HG02840 (cell line): ENCODE results near the gene PROSER1.
"Not testable (repeated sequence)": the region's sequence is repeated elsewhere in the genome, so short reads cannot be mapped to it uniquely, and the experiment has no call there.

Experiments used
- ATAC-seq: cut with Tn5 transposase; IDR thresholded peaks from one replicate; pipeline ENCODE4 v1.9.1; 2021; ENCODE audit warnings: mild to moderate bottlenecking, moderate library complexity, moderate number of reproducible peaks; ENCODE audit not compliant: unreplicated experiment, low FRiP score

The PROSER1 gene

DNA sequence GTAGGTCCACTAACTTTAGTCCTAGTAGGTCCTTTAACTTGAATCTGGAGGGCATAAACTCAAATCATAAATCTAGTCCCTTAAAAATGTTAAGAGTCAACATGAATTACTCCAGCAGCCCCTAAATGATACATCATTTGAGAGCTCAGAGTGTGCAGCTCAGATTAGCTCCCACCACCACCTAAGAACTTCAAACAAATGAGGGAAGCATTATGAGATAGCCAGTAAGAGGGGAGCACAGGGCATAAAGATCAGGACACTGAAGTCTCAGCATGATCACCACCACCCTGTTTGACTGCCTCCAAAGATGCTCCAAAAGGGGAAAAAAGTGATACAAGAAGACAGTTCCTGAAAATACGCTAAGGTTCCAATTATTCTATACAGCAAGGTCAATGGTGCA lies 5.7 kb downstream of the PROSER1 start:
- ATAC-seq: no peak

DNA sequence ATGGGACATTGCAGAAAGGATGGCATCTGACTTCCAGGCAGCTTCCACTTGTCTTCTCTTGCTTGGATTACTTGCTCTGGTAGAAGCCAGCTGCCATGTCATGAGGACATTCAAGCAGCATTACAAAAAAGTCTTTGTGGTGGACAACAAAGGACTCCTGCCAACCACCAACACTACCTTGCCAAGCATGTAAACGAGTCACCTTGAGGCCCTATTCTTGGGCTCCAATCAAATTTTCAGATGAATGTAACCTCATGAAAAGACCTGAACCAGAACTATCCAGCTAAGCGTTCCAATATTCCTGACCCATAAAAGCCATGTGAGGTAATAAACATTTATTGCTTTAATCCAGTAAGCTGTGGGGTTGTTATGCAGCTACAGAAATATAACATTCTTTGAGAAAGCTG lies 12.5 kb downstream of the PROSER1 start:
- no peak for ATAC-seq

DNA sequence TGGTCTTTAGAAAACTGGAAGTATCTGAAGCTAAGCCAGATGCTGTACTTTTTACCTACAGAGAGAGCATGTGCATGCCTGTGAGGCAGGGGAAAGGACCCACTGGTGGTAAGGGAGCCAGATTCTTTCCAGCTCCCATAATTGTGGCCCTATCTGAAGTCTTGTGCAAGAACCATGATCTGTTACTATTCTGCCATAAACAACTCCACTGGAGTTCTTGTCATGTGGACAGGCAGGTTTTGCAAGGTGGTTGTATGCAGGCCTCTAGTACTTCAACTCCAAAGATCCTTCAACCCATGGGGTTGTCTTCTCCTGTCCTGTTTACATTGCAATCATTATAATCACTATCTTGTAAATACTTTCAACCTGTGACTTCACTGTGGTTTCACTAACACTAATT lies 14.1 kb downstream of the PROSER1 start:
- no peak for ATAC-seq

DNA sequence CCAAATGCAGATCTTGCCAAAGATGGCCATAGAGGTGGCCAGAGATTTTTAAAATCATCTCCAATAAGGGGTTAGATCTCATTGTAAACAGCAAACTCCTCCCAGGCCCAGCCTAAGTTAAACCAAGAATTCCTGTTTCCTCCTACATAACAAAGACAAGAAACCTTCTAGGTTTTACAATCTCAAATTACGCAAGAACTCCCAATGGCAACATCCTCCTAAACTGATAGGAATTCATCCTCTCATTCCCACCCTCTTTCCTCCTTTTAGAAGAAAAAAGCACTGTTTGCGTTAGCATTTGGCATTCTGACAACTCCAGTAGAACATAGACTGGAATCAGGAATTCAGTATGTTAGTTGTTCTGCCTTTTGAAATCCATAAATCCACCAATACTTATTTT lies 14.6 kb downstream of the PROSER1 start:
- ATAC-seq: no peak

DNA sequence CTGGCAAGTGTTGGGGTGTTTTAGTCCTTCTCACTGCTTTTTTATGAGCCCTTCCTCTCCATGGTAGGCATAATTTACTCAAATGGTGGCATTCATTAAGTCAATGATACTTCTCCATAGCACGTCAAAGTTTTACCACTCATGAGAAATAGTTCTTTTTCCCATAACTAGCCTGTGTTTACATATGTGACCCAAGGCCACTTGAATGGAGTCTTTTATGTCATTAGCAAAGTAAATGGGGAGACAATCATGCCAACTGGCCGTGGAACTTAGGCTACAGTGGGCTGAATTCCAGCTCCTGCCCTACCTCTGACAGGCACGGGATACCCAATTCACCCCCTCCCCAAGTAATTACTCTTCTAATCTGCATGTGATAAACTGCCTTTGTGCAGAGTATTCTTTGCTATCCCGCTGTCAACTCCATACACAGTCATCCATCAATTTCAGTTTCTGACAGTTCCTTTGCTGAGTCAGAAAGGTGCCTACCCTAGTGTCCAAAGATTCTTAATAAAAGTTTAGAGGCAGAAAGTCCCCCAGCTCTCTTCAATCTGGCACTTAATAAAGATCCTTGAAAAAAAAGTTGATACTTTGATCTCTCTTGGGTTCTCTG lies 16.9 kb downstream of the PROSER1 start:
- ATAC-seq: no peak

DNA sequence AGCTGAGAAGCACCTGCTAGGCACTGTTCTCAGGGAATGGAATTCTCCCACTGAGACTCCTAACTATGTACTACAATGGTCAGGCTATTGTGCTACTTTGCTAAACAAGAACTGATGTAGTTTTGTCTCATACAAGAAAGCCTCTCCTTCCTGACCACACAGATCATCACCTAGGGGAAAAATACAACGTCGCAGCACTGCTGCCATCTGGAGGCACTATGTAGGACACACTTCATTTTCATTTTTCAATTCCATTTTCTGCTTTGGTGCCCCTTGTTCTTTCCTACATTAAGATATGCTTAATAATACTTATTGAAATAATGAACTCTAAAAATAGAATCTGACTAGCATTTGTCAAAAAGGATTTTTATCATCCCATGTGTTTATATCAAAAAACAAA lies 21.1 kb downstream of the PROSER1 start:
- peak; percentile 67 for ATAC-seq

DNA sequence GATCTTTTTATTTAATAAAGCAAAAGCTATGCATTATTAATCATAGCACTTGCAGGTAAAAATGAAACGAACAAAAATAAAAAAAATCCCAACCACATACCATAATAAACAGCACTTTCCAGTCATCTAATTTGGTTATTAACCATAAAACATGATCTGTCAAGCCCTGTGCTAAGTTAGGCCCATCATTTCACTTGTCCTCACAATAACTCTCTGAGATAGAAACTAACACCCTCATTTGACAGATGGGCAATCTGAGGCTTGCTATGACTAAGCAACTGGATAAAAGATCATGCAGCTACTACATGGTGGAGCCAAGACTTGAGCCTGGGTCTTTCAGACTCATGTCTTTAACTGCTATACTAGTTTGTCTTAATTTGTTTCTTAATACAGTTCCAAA lies 21.8 kb downstream of the PROSER1 start:
- ATAC-seq: no peak

DNA sequence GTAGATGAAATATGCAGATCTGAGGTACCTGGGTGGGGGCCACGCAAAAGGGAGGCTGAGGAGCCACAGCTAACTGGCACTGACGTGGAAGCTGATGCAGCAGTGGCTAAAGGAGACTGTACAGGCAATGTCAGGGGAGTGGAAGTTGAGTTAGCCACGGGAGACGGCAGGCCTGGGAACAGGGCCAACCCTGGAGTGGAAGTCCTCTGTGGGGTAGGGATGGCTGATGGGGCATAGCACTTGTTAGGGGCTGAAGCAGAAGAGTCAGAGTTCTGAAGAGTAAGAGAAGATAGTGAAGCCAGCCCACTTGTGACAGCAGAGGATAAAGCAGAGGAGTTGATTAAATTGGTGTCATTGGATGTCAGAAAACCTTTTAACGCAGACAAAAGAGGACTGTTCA lies 24.4 kb downstream of the PROSER1 start:
- ATAC-seq: no peak

DNA sequence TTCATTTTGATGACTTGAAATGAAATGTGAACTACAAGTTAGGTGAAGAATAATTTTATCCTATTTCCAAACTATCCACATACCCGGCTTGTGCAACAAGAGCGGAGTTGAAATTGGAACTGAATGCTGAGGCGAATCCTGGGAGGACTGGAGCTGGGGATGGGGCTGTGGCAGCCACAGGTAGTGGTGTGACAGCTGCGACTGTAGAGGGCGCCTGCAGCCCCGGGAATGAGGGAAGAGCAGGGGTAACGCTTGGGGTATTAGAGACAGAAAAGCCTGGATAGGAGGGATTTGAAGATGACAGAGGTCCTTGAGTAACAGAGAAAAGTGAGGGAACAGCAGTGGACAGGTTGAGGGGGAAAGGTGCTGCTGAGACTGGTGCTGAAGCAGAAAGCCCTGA lies 25.3 kb downstream of the PROSER1 start:
- ATAC-seq: no peak

DNA sequence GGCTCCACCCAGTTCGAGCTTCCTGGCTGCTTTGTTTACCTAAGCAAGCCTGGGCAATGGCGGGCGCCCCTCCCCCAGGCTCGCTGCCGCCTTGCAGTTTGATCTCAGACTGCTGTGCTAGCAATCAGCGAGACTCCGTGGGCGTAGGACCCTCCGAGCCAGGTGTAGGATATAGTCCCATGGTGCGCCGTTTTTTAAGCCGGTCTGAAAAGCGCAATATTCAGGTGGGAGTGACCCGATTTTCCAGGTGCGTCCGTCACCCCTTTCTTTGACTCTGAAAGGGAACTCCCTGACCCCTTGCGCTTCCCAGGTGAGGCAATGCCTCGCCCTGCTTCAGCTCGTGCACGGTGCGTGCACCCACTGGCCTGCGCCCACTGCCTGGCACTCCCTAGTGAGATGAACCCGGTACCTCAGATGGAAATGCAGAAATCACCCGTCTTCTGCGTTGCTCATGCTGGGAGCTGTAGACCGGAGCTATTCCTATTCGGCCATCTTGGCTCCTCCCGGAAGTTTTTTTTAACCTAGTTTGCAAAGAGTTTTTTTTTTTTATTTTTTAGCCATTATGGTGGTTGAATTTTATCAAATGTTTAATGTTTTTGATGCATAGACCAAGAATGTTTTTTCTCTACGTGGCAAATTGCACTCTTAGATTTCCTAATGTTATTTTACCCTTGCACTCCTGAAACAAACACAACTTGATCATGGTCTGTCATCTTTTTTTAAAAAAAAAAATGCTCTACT lies 31.3 kb downstream of the PROSER1 start:
- not testable (repeated sequence) for ATAC-seq

DNA sequence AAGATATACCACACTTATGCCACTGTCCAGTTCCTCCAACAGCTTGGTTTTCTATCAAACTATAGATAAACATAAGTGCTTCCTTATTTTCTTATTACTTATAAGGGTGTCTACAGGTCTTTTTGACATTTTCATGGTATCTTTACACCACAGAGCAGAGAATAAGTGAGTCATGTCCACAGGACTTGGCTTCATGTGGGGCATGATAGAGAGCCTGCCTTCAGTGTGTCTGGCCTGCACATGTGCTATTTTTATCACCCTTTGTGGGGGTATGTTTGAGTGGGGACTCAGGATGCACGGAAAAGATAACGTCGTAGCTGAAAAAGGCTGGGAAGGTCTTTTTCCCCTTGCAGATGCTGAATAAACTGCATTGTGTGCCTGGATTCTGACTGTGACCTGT lies 39.1 kb downstream of the PROSER1 start:
- ATAC-seq: no peak

DNA sequence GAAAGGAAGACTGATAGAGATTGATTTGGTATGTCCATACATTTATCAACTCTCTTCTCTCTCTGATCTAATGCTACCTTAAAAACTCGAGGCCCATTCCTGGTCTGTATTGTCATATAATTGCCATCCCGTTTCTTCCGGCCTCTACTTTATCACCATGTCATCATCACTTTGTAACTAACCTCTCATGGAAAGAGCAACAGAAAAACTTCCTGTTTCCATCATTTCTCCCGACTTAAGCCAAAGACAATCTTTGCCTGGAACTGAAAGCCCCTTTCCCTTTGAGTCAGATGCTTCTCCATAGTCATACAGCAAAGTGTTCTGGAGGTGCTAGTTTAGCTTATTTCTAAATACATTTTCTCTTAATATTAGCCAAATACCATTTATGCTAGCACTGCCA lies 44.5 kb downstream of the PROSER1 start:
- no peak for ATAC-seq

DNA sequence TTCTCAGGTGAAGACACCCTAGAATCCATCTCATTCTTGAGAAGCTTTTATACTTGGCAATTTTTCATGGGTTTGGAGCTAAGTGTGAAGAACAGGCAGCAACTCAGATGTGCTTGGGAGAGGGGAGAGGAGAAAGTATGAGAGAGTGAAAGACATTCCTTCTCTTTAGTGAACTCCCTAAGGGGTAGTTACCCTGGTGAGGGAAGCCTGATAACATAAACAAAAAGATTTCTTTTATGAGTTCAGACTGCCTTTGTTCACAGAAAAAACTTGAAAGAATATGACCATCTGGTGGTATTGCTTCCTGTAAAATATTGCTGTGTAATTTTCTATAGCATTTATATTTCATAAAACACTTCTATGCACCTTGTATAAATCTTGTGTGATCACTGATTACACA lies 47.2 kb downstream of the PROSER1 start, which contains the start of gene STOML3:
Gene STOML3, minus strand, starts transcription at position 139 of the 400 bp plus-strand sequence. Its CDS starts 110 bp downstream, at position 29.
- no peak for ATAC-seq

DNA sequence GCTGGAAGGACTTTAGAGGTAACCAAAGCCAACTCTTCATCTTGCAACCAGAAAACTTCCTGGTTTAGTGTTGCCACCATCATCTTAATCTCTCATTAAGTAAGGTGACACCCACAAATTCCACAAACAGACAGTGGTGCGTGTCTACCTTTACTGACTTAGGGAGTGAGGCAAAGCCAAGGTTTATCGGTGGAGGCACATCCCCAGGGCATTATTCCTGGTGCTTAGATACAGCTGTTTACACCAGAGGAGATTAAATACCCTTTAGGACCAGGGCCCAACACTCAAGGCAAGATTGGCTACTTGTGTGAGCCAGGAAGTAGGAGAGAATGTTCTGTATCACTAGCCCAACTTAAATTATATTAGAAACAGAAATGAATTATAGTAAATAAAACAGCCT lies 56.8 kb downstream of the PROSER1 start:
- no peak for ATAC-seq

DNA sequence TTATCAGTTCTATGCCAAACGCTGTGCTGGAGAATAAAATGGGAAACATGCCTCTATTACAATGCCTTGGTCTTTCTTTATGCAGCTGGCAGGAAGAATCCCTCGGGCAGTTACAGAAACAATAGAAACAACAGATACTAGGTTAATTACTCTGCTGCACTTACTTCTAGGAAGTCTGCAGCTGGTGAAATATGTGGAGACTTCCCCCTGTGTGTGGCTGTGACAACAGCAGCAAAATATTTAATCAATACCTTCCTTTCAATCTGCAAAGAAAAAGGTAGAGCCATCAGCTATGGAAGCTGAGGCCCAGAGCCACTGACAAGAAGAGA lies 57.2 kb downstream of the PROSER1 start:
- no peak for ATAC-seq

DNA sequence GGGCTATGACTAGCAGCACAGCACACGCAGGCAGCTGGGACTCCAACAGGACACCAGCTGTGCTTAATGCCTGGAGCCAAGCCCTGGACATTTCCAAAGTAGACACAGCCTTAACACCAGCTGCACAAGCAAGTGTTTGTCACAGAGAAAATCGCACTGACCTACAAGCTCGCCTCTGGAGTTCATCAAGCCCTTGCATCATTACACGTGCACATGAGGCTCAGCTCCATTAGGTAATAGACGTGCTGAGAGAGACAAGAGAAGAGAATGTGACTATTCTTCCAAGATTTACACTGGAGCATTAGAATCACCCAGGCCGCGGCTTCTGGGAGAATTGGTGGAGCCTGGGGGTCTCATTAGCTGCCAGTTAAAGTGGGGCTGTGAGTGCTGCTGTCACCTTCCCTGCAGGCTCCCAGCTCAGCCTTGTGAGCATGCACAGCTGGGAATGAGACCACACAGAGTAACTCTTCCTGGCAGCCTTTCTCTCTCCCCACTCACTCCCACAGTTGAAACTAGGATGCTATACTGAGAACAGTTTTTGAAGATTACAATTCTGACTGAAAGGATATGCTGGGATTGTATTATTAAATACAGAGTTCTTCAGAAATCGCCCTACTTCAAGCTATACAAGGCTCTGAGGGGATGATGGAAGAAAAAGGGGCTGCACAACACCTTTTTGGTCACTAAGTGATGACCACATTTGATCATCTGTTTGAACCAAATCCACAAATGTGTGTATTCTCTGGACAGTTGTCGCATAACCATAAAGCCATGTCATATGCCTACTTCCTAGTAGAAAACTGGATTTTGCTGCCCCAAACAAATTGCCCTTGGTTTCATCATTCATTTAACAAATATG lies 57.8 kb downstream of the PROSER1 start:
- no peak for ATAC-seq

DNA sequence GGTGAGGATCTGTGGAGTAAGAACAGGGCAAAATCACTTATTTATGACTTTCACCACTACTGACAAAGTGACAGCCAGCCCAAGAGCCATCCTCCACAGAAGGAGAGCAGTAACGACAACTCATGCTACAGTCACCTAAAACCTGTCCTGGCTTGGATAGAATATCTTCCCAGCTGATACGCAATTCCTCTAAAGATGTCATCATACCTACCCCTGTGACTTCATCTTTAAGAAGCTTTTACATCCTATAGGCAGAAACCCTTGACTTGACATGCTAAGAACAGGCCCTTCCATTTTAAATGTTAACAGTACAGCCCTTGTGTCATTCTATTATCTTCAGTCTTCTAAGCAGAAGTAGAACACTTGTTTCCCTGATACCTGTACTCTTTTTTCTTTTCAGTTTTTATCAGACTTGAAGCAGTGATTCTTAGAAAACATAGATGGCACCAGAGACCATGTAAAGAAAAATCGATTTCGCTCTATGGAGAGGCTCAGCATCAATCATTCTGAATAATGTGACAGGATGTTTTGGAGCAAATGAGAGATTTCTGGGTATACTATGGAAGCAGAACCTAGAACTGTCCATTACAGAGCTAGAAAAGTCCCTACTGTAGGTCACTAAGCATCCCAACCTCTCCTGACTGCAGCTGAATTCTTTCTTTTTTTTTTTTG lies 67.4 kb downstream of the PROSER1 start:
- ATAC-seq: no peak

DNA sequence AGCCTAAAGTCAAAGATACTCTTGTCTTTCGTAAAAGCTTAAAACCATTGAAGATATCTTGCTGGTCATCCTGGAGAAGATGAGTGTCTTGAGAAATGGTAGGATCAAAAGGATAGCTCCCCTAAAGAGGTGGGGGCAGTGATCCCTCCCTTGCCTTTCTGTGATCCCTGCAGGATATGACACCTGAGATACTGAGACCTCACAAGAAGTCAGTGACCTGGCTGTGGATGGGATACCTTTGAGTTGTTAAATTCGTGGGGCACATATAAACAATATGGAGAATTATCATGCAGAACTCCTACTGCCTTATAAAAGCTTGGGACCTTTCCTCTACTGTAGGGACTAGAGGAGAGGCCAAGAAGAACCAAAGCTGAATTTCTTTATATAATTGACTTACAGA lies 68.7 kb downstream of the PROSER1 start:
- no peak for ATAC-seq

DNA sequence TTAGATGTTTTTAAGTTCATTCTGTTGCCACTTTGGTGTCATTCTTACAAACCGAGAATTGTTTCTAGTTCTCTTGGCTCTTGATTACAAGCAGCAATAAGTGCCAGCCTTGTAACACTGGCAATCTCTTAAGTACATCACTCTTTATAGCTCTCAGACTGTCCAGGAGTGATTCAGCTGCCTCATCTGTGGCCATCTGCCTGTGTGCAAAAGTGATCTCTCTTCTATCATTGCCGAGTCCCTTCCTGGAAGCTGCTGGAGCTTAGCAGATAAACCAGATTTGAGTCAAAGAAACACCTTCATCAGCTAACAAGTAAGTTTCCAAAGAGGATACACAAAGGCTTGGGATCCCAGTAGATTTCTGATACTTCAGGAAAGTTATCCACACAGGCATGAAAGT lies 70.4 kb downstream of the PROSER1 start:
- ATAC-seq: no peak

DNA sequence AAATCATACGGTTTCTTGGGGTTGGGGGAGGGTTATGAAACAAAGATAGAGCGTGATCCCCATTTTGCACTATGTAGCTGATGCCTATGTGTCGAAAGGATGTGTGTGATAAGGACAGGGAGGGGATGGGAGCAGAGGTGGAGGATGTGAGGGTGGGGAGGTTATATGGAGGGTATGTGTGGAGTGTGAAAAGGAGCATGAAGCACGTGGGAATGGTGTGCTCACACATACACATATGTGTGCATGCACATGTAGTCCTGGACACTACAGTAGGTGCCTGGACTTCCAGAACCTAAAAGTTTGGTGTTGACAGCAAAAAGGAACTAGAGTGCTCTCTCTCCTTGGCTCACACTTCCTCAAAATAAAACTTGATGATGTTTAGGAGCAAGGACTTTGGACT lies 72.6 kb downstream of the PROSER1 start:
- ATAC-seq: no peak

DNA sequence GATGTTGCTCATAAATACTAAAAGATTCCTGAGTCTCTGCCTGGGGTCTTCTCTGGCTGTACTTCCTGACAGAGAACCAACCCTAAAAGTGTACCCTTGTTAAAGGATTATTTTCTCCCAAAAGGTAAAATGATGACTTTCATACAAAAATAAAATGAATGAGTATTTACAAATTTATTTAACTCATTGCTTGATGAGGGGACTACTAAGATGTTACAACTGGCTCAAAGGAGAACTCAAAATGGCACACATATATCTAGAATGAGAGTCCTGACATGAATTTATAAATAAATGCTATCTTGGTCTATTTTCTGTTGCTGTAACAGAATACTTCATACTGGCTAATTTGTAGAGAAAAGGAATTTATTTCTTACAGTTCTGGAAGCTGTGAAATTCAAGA lies 77.7 kb downstream of the PROSER1 start:
- no peak for ATAC-seq
